Gastroesophageal sphincter (tissue), 3 donors: Measurements from ENCODE around the gene SCN7A.

Experiments used
- CTCF ChIP-seq, 4 experiments: fragments of 200-600 bp in 2 of 4; fragments of 450-650 bp in 2 of 4; sonication (generic) in 1 of 4; IDR thresholded peaks; one replicate each; pipeline ENCODE4 v1.5.1; 2017 to 2019; ENCODE audit warnings: antibody characterized with exemption in 4 of 4, mild to moderate bottlenecking in 2 of 4, moderate library complexity in 2 of 4
- POLR2AphosphoS5 ChIP-seq: sonication (generic); formaldehyde crosslinking; IDR thresholded peaks from one replicate; pipeline ENCODE4 v1.6.1; 2017; ENCODE audit warnings: antibody characterized with exemption

GRCh38 chr2:166521155-166521554 is 27.1 kb upstream of the SCN7A start:
- TF ChIP-seq POLR2AphosphoS5 (no peak), CTCF (IDR thresholded peaks at IDR 0.05) (no peak)
